LoVo (cell line): Measurements from ENCODE around the gene R3HDM1.
A peak's percentile ranks its signal among the peaks of the same experiment; 100 is the strongest.
"Not testable (repeated sequence)": the region's sequence is repeated elsewhere in the genome, so short reads cannot be mapped to it uniquely, and the experiment has no call there.

Experiments used
- DNase-seq: peaks from one replicate; pipeline ENCODE4 v3.0.0-alpha.2; 2016; ENCODE audit warnings: low spot score

Gene R3HDM1

DNA sequence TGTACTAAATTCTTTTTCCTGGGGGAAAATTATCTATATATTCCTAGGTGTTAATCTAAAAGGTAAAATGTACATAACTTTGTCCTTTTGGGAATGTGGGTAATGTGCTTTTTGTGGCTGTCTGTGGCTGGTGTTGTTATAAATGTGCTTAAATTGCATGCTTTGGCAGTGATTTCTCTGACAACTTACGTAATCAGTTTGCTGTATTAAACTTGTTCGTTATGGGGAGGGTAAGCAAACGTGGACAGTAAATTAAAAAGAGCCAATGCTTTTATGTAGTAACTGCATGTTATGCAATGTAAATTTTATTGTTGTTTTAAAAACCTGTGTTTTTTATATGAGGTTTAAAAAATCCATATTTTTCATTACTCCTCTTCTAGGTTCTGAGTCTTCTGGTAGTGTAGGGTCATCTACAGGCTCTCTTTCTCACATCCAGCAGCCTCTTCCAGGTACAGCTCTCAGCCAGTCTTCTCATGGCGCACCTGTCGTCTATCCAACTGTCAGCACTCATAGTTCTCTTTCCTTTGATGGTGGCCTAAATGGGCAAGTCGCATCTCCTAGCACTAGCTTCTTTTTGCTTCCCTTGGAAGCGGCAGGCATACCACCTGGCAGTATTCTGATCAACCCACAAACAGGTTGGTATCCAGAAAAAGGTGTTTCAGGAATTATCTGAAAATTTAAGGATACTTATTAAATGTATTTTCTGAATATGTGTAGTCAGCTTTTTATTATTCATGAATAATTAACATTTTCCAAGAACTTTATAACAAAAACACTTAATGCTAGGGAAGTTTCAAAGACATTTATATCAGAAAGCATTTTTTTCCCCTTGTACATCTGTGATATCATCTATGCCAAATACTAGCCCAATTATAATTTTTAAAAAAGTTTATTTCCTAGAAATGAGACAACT, 110.1 kb downstream of the R3HDM1 start:
- DNase-seq, result no peak

DNA sequence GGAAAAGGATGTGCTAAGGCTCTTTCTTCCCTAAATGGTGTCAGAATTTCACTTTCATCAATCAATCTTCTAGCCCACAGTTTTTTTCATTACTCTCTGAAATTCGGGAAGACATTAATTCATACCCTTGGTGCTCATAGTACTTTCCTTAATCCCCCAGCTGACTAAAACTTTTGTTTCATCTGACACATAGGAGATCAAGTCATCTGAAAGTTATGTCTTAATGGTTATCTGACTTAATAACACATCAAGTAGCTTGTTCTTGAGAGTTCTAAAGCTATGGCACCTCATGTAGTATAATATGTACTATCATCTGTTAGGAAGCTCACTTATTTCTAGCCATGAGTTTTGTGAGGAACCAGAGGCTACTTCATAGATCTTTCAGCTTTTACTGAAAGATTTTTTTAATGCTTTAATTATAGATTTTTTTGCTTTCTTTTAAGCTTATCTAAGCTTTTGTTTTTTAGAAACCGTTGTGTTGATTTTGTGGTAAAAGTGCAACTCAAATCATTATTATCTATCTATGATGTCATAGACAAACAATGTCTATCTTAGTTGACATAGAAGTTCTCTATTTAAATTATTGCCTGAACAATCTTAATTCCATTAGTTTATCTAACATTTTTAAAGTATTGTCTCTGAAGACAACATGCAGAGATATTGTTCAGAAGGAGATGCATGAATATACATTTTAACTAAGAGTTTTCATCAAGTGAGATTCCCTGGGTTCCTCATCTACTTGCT, 116.7 kb downstream of the R3HDM1 start:
- no peak for DNase-seq

DNA sequence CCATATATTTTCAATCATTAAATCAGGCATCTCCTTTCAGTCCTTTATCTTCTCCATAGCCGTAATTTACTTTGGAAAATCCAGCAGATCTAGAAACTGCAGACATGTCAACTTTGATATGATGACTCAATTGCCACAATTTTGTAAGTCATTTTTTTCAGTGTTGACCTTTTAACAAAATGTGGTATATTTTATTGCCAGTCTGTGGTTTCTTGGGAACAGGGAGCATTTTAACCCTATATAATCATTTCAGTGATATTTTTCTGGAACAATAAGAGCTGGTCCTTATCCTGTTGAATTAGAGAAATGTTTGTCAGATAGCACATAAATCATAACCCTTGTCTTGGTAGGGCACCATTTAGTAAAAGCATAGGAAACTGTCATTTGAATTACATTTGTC, 119.4 kb downstream of the R3HDM1 start:
- peak; percentile 4 for DNase-seq

DNA sequence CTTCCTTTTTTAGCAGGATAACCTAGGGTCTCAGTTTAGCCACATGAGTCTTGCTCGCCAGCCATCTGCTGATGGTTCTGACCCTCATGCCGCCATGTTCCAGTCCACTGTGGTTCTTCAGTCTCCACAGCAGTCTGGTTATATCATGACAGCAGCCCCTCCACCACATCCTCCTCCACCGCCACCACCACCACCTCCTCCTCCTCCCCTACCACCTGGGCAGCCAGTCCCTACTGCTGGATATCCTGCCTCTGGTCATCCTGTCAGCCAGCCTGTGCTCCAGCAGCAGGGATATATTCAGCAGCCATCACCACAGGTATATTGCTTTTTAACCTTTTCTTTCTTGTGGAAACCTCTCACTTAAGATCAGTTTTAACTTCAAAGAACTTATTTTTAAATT, 120.4 kb downstream of the R3HDM1 start:
- DNase-seq, result no peak

DNA sequence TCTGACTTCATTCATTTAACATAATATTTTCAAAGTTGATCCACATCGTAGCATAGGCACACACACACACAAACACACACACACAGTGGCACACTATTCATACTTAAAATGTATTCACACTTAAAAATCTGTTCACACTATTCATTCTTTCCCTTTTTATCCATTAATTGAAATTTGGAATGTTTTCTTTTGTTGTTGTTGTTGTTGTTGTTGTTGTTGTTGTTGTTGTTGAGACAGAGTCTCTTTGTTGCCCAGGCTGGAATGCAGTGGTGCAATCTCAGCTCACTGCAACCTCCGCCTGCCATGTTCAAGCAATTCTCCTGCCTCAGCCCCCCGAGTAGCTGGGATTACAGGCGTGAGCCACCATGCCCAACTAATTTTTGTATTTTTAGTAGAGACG, 123.0 kb downstream of the R3HDM1 start:
- DNase-seq, result not testable (repeated sequence)

DNA sequence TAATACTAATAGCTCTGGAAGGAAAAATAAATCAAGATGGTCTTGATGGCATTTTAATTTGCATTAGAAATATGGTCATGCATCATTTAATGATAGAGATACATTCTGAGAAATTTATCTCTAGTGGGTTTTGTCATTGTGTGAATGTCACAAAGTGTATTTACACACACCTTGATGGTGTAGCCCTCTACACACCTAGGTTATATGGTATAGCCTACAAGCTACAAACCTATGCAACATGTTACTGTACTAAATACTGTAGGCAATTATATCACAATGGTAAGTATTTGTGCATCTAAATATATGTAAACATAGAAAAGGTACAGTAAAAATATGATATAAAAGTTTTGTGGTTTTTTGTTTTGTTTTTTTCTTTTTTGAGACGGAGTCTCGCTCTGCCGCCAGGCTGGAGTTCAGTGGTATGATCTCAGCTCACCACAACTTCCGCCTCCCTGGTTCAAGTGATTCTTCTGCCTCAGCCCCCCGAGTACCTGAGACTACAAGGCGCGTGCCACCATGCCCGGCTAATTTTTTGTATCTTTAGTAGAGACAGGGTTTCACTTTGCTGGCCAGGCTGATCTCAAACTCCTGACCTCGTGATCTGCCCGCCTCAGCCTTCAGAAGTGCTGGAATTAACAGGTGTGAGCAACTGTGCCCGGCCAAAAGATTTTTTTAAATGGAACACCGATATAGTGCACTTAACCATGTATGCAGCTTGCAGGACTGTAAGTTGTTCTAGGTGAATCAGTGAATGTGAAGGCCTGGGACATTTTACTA, 126.7 kb downstream of the R3HDM1 start:
- DNase-seq, result no peak

DNA sequence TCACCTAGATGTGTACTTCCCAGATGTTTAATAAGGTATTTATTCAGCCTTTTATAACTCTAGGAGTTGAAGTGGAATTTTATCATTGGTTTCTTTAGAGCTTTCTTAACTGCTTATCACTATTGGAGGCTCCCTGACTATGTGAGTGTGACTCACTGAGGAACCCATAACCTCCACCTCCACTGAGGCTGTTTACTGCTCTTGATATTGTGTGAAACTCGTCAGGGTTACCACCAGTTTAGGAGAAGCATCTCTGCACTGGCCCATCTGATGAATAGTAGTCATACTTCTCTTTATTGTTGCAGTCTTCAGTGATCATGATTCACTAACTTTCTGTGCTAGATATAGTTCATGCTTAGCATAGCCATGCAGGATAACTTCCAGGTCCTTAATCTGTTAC, 130.8 kb downstream of the R3HDM1 start:
- no peak for DNase-seq

DNA sequence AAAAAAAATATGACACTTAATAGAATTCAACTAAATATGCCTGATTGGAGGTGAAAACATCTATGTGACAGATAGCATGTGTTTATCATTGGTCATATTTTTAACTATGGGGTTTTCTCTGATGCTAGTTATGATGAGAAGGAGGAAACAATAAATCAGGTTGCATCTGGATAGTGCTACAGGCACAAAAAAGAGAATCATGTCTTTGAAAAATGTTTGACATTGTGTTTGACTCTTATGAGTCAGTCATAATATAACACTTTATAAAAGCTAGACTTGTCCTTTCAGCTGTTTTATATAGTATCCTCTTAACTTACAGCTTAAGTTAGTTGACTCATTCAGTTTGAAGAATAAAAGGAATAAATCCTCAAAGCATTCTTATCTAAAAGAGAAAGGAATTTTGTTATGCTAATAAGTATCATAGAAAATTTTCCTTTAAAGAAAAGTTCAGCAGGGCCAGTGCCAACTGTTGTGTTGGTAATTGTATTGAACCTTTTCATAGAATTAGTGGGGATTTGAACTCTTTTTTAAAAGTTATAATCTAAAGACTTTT, 131.9 kb downstream of the R3HDM1 start:
- DNase-seq, result no peak

DNA sequence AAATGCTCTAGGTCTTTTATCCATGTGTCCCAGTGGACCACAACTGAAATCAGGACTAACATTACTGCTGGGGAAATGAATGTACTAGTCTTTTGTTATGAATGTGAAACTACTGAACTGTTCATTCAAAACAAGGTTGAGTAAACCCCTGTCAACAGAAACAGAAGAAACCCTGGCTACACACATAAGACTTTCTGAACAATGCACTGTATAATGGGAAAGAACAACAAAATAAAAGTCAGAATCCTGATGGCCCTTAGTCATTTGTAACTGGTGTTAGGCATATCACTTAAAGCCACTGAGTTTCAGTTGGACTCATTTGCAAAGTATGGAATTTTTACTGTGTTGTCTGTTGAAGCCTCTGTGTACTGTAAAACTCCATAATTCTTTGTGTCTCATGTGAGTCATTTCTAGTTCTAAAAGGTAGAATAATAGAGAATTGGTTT, 133.4 kb downstream of the R3HDM1 start:
- DNase-seq, result no peak

DNA sequence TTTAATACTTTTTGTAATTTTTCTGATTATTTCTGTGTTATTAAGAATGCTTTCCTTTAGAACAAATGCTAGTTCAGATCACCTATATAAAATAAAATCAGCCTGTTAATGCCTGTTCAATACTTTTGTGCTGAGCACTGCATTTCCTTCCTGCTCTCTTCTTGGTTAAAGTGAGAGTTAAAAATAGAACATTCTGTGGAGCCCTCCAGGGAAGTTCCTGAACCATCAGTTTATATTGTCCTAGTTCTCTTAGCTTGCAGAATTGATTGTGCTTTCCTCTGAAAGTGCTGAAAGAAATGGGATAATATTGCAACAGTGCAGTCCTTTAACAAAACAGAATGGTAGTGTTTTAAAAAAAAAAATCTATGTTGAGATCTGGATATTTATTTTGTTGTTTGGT, 135.8 kb downstream of the R3HDM1 start:
- DNase-seq, result no peak

DNA sequence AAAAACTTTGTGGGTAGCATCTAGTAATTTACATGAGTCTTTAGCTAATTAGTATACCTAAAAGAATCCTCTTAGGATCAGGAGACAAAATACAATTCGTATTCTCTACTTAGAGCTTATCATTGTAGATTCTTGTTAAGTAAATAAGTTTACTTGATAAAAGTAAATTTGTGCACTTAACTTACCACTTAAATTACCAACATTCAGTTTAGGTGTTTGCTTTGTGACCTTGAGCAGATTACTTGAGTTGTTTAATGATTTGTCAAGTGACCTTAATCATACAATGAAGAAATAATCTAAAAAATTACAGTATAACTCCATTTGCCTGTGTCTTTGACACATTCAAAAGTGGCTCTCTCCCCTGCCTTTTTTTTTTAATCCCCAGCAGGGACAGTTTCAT, 143.2 kb downstream of the R3HDM1 start:
- no peak for DNase-seq

DNA sequence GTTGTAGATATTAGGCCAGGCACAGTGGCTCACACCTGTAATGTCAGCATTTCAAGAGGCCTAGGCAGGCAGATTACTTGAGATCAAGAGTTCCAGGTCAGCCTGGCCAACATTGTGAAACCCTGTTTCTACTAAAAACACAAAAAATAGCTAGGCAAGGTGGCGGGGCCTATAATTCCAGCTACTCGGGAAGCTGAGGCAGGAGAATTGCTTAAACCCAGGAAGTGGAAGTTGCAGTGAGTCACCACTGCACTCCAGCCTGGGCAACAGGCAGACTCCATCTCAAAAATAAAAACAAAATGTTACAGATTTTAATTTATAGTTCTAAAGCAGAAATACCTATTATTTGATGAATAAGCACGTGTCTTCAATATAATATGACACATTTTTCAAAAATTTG, 144.7 kb downstream of the R3HDM1 start:
- DNase-seq, result no peak

DNA sequence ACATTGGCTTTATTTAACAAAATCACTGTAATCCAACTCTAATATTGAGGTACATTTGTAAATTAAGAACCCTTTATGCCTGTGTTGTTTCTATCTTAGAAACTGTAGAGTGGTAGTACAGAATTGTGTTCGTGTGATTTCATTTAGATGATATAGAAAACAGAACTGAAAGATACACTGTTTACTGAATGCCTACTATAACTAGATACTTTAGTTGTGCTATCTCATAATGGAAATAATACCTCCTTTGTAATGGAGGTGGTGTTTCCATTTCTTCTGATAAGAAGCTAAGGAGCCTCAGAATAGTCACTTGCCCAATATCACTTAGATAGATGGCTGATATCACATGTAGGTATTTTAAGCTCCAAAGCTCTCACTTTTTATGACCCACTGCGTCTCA, 147.8 kb downstream of the R3HDM1 start:
- DNase-seq, result no peak

DNA sequence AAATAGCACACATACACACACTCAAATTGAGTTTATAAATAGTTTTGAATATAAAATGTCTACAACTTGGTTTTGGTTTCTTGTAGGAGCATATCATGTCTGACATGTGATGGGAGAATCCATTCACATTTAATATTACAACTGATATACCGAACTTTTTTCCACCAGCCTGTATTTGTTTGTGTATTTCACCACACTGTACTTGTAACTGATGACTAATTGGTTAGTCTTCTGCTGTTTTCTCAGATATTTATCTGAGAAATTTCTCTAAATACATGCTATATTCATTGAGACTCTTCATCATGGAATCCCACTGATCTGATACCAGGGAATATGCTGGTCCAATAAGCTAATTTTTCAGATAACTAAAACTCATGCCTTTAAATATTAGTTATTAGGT, 154.1 kb downstream of the R3HDM1 start:
- DNase-seq, result no peak

DNA sequence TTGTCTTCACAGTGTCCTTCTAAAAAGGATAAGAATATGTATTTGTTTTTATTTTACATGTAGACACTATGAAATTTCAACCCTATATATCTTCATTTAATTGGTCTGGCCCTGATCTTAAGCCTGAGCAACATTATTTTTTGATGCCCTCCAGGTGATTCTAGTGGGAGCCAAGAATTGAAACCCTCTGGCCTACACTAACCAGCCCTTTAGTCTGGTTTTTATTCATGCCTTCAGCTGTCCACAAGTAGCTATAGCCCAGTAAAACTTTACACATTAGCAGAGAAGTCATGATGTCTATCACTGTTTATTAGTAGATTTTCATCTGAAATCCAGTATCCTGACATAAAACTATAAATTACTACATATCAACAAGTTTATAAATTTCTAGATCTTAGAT, 157.7 kb downstream of the R3HDM1 start:
- DNase-seq, result no peak

DNA sequence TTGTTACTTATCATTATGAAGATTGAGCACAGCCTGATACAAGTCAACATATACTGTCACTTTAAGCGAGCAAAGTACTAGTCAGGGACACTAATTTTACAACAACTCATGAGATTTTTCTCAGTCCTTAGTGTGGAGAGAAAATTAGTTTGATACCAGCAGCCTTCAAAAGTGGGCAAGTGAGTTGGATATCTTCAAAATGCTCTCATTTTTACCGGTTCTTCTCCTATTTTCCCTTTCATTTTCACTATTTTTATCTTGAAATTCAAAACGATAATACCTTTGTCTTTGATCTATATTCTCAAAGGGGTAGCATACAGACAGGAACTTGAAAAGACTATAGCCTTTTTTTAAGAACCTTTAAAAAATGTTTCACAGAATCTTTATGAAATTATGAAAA, 158.4 kb downstream of the R3HDM1 start:
- no peak for DNase-seq

DNA sequence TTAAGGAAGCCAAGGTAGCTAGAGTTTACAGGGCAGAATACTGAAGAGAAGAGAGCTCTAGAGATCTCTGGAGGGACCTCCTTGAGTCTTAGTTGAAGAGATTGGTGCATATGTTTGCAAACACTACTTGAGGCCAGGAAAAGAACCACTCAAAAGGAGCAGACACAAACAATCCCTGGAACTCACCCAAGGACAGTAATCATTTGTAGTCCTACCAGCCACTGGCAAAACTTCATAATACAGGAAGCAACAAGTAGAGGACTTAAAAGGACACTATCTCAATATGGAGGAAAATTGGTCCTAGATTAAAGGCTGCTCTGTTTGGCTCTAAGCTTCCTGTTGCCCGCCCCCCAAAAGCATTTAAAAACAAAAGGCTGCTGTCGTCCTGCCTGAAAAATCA, 163.4 kb downstream of the R3HDM1 start:
- no peak for DNase-seq

DNA sequence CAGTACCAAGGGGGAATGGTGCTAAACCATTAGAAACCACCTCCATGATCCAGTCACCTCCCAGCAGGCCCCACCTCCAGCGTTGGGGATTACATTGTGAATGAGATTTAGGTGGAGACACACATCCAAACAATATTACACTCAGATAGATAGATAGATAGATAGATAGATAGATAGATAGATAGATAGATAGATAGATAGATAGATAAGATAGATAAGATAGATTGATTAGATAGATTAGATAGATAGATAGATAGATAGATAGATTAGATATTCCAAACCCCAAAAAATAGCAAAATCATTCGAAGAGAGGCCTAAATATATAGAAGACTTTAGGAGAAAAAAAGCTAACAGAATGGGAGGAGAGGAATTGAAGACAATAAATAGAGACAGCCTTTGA, 167.6 kb downstream of the R3HDM1 start:
- no peak for DNase-seq

DNA sequence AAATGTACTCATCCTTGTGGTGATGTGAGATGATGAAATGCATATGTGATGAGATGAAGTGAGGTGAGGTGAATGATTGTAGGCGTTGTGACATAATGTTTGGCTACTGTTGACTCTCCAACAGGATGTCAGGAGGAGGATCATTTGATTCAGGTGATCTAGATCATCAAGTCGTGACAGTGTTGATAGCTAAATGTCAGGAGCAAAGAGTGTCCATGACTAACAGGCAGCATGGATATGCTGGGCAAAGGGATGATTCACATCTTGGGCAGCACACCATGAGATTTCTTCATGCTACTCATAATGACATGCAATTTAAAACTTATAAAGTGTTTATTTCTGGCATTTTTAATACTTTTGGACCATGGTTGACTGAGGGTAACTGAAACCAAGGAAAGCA, 170.2 kb downstream of the R3HDM1 start:
- no peak for DNase-seq

DNA sequence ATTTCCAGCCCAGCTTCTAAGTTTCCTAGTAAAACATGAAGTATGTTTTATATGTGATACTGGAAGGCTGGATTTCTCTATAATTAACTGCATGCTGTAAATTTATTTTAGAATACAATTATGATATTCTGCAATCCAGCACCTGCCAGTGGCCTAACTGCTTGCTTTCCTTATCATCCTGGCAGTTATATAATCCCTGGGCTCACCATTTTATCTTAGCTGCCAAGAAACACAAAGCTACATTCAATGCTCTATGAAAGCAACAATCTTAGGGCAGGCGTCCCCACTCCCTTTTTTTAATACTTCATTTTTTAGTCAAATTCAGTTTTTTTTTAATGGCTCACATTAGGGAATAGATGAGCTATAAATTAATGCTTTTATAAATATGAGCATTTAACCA, 172.0 kb downstream of the R3HDM1 start:
- no peak for DNase-seq

DNA sequence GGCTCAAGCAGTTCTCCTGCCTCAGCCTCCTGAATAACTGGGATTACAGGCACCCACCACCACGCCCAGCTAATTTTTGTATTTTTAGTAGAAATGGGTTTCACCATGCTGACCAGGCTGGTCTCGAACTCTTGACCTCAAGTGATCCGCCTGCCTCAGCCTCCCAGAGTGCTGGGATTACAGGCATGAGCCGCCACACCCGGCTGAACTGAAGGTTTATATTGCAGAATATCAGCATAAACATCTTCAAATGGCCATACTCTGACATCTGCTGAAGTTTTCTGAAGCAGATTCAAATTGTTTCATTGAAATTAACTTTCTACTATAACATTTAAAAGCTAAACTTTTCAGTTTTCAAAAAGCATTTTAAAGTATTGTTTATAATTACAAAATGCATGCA, 172.8 kb downstream of the R3HDM1 start:
- not testable (repeated sequence) for DNase-seq

DNA sequence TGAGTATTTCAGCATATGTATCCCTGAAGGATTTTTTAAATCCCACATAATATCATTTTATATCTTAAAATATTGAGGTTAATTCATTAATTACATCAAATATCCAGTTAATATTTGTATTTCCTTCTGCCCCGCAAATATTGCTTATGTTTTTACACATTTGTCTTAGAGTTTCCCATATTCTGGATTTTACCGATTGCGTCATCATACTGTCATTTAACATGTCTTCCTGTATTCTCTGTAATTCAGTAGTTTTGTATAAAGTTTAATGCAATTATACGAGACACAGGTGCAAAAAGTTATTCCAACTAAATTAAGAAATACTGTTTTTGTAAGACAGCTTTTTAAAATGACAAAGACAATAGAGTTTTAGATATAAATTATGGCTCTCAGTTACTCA, 176.9 kb downstream of the R3HDM1 start:
- no peak for DNase-seq
